CD4-positive, alpha-beta T cell treated with Interleukin-1 beta for 1 hour (primary cell): Measurements from ENCODE around the gene DOCK1.

Source experiments
- DNase-seq, 2 donors: peaks; one replicate each; pipeline ENCODE4 v3.0.0-alpha.2; 2020 to 2022

DOCK1 gene

DNA sequence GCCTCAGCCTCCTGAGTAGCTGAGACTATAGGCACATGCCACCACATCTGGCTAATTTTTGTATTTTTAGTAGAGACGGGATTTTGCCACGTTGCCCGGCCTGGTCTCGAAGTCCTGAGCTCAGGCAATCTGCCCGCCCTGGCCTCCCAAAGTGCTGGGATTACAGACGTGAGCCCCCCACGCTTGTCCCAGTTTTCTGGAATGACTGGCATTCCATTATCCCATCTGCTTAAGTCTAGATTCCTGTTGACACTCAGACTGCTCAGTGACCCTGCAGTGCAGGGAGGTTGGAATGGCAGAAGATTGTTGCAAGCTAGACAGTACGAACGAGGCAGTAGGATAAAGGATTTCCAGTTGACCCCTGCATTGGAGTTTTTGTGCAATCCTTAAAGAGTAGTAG is 508.8 kb downstream of the DOCK1 start:
- DNase-seq: no peak

DNA sequence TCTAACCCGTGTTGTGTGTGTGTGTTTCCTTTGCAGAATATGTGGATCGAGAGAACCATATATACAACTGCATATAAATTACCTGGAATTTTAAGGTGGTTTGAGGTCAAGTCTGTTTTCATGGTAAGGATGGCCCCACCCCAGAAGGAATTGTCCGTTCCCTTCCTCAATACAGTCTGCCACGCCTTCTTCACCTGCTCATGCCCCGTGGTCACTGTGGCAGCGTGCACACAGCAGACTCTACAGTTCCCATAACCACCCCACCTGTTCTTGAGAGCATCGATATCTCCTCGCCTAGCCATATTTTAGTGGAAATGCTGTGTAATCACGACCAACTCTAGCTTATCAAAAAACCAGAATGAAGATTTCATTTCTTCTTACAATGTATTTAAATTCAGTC is 509.9 kb downstream of the DOCK1 start:
- DNase-seq: no peak

DNA sequence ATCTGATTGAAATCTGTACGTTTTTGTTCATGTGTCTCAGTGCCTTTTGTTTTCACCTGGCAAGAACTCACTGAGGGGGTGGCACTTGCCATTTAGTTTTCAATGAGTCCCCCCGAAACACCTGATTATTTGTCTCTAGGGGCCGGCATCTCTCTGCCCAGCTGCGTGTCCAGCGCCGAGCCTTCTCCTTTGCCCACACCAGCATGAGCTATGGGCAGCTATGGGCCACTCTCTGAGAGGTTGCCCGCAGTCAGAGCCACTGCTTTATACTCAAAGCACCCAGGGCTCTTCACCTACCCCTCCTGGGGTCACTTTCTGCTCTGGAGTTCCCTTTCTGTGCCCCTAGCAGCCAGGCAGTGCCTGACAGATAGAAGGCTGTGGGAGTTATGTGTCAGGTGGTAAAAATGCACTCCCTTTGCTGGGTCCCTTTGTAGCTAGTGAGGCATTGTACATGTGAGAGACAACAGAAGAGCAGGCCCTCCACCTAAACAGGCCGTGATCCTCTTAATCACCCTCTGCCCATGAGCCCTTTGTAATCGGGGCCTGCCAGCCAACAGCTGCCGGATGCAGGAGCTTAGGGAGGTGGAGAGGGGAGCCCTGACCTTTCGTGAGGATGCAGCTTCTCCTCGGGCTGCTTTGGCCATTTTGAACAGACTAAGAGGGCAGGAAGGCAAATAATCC is 510.8 kb downstream of the DOCK1 start:
- DNase-seq: no peak

DNA sequence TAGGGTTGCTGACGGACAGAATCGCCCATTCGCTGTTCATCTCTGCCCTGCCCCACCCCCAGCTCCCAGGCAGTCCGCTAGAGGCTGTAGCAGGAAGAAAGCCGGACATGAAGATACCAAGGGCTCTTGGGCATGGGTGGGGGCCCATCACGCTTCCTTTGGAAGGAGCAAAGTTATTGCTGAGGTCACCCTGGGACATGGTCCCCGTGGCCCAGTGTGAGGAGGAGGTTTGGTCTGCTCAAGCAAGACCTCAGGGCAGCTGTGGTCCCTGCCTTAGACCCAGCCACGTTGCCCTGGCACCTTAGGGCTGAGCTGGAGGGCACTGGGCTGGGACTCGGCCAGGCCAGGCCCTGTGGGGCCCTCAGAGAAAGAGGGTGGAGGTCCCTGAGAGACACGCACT is 511.8 kb downstream of the DOCK1 start:
- no peak for DNase-seq

DNA sequence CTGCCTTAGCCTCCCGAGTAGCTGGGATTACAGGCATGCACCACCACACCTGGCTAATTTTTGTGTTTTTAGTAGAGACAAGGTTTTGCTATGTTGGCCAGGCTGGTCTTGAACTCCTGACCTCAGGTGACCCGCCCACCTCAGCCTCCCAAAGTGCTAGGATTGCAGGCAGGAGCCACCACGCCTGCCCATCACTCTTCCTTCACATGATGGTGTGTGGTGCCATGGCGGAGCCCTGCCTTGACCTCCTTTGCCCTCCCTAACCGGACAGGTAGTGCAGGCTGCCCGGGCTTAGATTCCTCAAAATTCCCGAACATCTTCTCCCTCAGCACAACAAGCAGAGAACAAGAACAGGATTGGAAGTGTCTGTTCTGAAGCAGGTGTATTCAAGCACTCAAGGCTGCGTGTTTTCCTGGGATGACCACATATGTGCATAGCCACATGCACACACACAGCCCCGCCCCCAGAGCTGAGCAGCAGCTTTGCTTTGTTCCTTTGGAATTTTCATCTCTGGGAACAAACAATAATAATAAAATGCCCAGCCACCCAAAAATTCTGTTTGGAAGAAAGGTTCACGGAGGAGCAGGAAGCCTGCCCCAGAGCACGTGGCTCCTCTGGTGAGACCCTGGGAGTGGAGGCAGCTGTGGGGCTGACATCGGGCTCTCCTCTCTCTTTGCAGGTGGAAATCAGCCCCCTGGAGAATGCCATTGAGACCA is 512.6 kb downstream of the DOCK1 start:
- no peak for DNase-seq

DNA sequence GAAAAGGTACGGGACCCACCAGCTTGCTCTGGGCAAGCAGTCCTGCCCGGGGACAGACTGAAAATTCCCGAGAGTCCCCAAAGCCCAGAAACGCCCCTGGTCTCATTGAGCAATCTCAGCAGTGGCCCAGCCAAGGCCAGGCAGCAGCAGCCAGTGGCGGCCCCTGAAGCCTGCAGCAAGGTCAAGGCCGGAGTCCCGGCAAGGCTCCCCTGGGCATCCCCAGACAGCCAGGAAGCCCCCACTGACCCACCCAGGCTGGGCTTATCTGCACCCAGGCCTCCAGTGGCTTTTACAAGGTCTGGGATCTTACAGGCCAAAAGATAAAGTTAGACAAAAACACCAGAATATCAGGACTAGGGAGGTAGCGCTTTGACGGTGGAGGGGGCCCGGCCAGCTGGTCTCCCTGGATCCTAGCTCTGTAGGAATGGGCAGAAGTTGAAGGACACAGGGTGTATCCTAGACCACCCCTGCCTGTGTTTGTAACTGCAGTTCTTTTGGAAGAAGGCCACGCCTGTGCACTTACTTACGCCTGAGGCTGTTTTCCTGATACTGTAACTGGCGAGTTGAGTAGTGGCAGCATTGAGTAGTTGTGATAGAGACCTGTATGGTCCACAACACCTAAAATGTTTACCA is 513.4 kb downstream of the DOCK1 start:
- no peak for DNase-seq

DNA sequence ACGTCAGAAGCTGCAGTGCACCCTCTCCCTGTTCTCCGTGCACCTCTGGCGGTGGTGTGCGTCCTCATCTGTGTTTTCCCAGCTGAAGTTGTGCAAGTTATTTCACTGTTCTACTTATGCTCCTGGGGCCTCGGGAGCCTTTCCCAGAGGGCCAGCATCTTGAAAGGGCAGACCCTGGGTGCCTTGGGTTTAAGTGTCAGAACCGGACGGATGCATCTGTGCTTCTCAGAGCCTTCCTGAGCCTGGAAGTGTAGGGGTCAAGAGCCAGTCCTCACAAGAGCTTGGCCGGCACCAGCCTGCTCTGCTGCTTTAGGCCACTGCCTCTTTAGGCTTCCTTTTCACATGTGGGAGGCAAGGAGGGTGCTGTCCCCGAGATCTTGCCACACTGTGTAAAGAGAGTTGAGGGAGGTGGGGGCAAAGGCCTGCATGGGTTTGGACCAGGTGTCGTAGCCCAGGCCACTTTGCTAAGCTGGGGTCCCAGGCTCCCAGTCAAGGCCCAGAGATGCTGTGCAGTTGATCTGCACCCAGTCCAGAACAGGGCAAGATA is 515.0 kb downstream of the DOCK1 start:
- DNase-seq: no peak

DNA sequence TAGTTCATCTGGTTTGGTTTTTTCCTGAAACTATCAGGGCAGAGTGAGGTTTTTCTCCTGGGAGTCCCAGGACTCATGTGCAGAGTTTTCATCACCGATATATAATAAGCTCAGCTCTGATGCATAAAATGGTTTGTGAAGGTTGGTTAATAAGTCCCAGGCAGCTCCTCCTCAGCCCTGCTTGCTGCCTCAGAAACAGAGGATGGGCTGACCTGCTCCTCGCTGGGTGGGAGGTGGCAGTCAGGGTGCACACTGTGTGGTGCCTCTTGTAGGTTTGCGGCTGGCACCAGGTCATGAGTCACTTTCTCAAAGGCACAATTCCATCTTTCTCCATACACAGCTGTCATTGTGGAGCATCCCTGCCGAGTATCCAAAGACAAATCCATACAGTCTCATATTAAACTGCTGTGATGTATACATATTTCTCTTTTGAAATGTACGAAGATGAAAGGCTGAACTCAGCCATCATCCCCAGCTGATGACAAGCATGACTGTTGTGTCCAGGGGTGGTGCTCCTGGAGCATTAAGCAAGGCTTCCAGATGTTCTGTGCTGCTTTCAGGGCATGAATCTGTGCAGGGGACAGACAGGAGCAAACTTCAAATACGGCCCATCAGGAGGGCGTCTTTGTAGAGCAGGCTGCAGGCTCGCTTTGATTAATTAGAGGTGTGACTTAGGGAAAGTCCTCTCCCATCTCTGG is 518.1 kb downstream of the DOCK1 start:
- no peak for DNase-seq

DNA sequence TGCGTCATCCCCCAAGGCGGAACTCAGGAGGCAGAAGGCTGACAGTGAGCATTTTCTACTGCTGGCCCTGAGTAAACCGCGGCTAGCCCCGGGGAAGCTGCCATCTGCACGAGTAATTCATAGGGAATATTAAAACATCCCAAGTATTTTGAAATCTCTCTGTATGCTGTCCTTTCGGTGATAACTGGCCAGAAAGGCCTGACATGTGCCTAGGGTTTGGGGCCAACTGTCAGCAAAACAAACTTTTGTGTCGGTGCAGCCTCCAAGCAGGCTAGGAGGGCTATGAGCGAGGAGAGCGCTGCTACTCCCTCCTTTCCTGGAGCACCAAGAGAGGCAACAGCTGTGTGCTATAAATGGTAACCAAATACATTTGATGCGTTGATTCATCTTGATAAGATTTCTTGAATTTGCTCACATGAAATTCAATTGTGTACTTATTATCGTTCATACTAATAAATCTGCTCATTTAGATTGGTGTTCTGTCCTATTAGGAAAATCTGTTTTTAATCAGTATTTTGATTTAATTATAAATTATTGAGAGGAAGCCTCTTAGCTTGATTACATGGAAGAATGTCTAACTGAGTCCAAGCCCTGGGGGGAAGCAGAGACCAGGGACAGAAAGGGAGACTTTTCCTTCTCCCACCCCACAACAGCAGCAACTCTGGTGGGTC is 519.5 kb downstream of the DOCK1 start:
- DNase-seq: no peak

DNA sequence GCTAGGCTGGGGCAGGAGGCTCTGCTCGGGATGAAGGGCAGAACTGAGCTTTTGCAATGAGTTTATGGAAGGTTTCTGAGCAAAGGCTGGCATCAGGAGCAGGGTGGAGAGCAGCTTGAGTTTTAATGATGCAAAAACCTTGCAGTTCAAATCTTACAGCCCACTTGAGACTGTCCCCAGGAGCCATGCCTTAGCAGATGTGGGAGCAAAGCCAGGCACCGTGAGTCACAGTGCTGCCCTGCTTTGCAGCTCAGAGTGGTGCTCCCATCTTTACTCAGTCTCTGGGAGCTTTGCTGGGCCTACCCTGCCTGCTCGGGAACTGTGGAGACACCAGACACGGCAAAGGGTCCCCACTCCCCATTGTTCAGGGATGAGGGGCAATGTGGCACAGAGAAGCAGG is 521.5 kb downstream of the DOCK1 start:
- no peak for DNase-seq

DNA sequence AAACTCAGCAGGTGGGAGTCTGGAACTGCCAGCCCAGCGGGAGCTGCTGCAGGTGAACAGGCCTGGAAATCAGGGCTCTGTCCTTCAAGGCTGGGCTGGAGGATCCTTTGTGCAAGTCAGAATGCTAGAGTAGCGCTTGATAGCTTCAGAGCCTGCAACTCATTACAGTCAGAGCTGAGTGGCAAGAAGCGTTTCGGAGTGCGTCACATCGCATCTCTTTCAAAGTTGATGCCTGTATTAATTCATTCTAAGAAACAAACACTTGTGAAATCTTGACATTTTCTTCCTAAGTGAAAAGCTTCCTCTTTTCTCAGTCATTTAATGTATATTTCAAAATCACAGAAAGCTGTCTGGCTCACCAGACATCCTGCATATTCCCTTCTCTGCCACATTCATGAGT is 522.7 kb downstream of the DOCK1 start:
- no peak for DNase-seq

DNA sequence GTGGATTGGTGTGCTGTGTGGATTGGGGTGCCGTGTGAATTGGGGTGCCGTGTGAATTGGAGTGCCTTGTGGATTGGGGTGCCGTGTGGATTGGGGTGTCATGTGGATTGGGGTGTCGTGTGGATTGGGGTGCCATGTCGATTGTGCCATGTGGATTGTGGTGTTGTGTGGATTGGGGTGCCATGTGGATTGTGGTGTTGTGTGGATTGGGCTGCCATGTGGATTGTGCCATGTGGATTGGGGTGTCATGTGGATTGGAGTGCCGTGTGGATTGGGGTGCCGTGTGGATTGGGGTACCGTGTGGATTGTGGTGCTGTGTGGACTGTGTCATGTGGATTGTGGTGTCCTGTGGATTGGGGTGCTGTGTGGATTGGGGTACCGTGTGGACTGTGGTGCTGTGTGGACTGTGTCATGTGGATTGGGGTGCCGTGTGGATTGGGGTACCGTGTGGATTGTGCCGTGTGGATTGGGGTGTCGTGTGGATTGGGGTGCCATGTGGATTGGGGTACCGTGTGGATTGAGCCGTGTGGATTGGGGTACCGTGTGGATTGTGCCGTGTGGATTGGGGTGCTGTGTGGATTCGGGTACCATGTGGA is 523.3 kb downstream of the DOCK1 start:
- no peak for DNase-seq

DNA sequence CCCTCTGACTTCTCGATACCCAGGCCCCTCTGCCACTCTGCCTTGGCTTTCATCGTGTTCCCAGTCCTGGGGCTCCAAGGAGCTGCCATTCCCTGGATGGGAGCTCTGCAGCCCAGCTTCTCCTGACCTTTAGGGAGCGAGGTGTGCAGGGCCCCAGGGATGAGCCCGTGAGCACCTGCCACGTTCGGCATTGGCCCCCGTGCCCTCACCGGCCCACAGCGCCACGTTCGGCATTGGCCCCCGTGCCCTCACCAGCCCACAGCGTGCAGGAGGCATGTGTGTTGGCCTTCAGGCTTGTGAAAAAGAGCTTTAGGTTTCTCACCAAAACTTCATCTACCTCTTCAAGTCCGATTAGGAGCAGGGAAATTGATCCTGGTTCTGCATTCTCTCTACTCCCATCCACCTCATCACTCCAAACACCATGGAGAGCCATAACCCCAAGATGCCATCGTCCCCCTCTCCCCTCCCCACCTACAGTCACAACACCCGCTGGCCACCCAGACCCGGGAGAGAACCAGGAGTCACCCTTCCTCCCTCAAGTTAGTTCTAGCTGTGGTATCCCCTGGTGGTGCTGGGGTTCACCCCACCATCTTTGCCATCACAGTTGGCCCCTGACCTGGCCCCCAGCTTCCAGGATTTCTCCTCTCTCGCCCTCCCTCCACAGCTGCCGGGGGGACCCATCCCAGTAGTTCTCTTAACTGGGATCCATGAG is 524.5 kb downstream of the DOCK1 start:
- no peak for DNase-seq

DNA sequence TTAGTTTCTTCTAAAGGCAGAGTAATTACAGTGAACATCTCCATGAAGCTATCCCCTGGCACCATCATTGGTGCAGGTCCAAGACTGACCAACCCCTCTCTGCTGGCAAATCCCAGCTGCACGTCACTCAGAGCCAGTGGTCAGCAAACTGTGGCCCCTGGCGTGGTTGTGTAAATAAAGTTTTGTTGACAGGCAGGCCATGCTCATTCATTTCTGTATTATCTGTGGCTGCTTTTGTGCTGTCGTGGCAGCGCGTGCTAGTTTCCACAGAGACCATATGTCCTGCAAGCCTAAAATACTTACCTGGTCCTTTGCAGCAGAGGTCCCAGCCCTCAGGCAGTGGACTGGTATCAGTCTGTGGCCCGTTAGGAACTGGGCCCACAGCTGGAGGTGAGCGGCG is 526.3 kb downstream of the DOCK1 start:
- DNase-seq: no peak

DNA sequence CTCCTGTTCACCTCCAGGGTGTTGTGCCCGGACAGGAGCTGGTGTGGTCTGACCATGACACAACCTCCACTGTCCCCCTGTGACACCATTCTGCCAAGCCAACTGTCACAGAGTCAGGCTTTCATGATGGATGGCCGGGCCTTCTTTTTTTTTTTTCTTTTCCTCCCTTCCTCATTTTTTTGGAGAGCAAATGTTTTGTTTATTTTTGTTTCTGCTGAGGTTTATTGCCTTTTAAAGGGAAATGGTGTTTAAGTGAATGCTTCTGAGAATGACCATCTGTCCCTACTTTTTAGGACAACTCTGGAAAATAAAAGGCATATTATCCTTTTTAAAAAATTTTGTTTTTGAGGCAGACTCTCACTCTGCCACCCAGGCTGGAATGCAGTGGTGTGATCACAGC is 528.8 kb downstream of the DOCK1 start:
- DNase-seq: no peak

DNA sequence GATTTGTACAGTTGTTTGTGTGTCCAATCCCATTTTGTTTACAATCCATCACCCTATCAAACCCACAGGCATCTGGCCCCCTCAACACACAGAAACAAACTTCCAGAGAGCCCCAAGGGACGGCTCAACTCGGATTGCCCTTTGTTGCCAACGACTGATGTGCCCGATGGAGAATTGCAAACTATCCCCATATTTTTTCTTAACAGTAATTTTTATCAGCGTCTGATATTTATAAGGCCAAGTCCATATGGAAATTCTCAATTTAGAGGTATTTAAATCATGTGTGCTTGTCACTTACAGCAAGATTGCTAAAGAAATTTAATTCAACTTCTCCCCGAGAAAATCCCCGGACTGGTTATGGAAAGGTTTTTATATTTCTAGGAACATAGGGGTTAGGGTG is 530.0 kb downstream of the DOCK1 start:
- no peak for DNase-seq

DNA sequence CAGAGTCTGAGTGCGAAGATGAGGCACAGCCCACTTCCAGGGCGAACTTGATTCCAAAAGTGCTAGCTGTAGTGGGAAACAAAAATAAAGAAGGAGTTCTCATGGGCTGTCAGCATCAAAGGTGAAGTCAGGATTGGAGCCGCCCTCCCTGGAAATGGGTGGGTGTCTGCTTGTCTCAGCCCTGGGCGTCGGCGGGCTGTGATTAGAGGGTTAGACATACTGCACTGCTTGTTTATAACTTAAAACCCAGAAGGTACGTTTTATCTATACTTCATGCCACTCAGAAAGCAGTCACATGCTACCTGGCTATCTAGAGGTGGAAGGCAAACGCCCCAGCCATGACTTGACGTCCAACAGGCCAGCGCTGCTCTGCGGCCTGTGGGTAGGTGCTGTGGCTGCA is 535.1 kb downstream of the DOCK1 start:
- no peak for DNase-seq

DNA sequence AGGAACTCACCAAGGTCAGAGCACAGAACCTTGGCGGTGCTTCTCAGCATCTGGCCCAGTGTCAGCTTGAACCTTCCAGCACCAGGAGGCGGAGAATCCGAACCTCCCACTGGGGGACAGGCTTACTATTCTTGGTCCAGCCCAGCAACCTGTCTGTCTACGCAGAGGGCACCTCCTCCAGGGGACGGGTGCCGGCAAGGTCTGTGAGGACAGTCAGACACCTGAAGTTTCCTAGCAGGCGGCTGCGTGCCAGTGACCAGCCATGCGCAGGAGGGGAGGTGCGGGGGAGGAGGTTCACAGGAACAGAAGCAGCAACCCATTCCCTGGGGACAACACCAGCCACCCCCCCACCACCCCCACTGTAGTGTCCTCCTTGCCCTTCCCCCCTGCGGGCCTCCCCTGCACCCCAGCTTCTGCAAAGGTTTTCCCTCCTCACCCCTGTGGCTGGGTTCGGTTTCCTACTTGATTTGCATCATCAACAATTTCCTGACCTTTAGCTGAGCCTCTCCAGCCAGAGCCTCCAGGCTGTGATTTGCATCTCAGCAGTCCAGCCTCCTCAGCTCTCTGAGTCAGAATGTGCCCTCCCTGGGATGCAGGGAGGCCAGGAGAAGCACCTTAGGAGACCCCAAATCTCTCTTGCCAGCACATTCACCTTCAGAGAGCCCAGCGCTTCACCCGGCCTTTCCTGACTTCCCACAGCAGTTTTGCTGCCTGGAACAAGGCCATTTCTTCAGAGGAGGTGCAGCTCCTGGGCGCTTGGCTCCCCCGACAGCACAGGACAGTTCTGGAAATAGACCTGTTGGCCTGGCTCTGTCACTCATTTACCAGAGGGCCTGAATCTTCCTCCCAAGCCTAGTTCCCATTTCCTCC is 536.4 kb downstream of the DOCK1 start:
- DNase-seq: no peak

DNA sequence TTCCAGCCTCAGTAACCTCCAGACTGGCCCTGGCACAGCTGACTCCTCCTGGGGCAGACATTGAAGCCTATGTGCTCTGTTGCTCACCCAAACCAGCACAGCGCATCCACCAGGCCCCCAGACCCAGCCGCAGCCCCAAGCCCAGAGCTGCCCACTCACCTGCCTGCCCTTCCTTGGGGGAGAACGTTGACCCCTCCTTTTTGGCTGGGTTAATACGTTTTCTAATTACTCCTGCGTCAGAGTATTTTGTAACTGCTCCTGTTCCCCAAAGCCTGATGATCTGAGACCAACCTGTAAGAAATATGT is 536.9 kb downstream of the DOCK1 start:
- DNase-seq: no peak

DNA sequence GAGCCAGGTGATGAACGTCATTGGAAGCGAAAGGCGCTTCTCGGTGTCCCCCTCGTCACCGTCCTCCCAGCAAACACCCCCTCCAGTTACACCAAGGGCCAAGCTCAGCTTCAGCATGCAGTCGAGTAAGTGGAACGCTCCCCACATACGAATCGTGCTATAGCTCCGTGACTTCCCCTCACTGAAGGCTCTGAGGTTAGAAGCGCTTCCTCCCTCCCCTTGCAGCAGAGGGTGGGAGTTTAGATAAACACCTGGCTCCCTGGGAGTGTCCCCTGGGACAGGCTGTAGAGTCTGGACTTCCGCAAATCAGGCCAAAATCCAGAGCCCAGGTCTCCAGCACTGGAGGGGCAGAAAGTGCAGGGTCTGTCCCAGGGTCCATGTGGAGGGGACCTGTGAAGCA is 538.9 kb downstream of the DOCK1 start:
- no peak for DNase-seq

DNA sequence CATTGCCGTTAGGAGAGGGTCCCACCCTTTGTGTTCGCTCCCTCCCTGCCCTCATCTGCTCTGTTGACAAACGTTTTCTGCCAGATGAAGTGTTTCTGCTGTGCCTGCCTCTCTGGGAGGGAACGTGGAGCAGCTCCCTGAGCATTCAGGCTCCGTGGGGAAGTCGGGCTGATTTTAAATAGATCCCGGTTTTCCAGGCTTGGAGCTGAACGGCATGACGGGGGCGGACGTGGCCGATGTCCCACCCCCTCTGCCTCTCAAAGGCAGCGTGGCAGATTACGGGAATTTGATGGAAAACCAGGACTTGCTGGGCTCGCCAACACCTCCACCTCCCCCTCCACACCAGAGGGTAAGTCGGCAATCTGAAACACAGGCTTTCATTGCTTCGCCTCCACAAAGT is 542.0 kb downstream of the DOCK1 start:
- DNase-seq: no peak
